Sigmoid colon (tissue), 3 donors: ENCODE data around the gene SNTG2.

Source experiments
- CTCF ChIP-seq, 4 experiments: fragments of 450-650 bp in 3 of 4; fragments of 200-600 bp in 1 of 4; IDR thresholded peaks; one replicate each; pipeline ENCODE4 v1.5.1; 2016 to 2019; ENCODE audit warnings: antibody characterized with exemption in 4 of 4, mild to moderate bottlenecking in 3 of 4, moderate library complexity in 2 of 4
- POLR2A ChIP-seq, 2 donors: fragments of 450-650 bp; IDR thresholded peaks; one replicate each; pipeline ENCODE4 v1.6.1; 2016; ENCODE audit warnings: antibody characterized with exemption in 2 of 2, mild to moderate bottlenecking in 2 of 2, moderate library complexity in 2 of 2

- TF ChIP-seq CTCF (IDR thresholded peaks at IDR 0.05) (no peak), POLR2A (IDR thresholded peaks at IDR 0.05) (no peak)
Measured at GRCh38 chr2:1235806-1236205, 285.2 kb downstream of the SNTG2 start.
